SHP77 treated with DMSO at 0.1 percent for 48 hours (cell line): ENCODE data around the gene GDF2.

ENCODE experiments used
- DNase-seq: peaks from one replicate; lab custom pipeline; 2025; lab: John Stamatoyannopoulos, UW

GDF2 gene

DNA sequence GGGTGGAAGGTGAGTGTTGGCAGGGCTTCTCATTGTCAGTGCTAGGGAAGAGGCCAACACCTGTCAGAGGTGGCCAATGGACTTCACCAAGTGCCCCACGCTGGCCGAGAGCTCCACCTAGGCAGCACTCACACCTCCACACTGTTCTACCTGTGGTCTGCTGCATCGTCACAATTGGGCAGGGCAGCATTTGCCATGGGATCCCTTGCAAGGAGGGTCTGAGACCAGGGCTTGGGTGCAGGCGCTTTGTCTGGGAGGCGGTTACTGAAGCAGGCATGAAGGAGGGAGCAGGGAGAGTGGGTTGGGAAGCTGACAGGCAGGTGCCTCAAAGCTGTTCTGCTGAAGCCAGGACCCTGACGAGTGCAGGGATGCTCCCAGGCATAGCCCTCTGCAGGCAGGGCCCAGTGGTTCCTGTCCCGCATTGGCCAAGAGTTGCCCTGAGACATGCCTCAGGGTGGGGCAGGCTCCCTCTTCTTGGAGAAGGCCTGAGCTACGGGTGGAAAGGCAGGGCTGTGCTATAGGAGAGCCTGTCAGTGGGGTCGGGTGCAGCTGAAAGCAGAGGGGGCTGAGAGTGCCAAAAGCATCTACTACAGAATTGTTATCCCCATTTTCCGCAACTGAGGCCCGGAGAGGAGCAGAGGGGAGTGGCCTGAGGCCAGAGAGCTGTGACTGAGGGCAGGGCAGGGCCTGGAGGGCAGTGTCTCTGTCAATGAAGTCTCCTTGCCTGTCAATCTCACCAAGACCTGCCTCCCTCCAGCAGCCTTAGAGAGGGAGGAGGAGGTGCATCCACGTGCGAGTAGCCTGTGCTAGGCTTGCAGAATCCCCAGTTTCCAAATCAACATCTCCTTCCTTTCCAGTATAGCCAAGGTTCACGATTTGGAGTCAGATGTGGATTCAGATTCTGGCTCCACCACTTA lies 29.9 kb downstream of the GDF2 start:
- no peak for DNase-seq

DNA sequence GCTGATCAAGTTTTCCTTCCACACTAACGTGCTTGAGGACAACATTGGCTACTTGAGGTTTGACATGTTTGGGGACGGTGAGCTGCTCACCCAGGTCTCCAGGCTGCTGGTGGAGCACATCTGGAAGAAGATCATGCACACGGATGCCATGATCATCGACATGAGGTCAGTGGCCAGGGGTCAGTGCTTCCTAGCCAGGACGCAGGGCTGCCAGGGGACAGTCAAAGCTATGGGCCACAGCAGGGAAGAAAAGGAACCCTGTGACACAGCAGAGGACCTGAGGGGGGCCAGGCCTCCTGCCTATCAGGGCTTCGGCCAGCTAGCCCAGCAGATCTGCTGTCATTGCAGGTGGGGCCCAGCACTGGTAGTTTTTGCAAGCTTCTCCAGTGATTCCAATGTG lies 31.1 kb downstream of the GDF2 start:
- DNase-seq, result no peak

- DNase-seq, result no peak
Measured at GRCh38 chr10:47354165-47354564, 31.9 kb downstream of the GDF2 start.

- no peak for DNase-seq
Measured at GRCh38 chr10:47354900-47355299, 32.6 kb downstream of the GDF2 start.

DNA sequence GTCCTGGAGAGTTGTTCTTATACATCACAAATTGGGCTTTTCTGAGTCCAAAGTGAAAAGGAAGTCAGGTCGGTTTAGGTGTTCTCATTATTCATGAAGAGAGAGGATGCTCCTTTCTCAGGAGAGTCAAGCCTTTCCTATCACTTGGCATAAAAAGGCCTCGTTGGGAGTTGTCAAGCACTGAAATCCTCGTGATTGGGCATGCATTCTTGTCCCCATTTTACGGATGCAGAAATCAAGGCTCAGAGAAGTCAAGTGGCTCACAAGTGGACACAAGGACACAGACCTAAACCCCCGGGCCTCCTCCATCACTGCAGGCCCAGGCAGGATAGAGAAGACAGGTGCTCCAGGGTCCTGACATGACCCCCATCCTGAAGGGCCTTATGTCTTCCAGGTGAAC lies 34.5 kb downstream of the GDF2 start:
- no peak for DNase-seq

GRCh38 chr10:47357131-47357582 lies 34.9 kb downstream of the GDF2 start:
- DNase-seq, result no peak

- no peak for DNase-seq
Measured at GRCh38 chr10:47357911-47358310, 35.7 kb downstream of the GDF2 start.

- DNase-seq, result no peak
Measured at GRCh38 chr10:47358457-47358856, 36.2 kb downstream of the GDF2 start.

- DNase-seq, result no peak
Measured at GRCh38 chr10:47359101-47359500, 36.8 kb downstream of the GDF2 start.

DNA sequence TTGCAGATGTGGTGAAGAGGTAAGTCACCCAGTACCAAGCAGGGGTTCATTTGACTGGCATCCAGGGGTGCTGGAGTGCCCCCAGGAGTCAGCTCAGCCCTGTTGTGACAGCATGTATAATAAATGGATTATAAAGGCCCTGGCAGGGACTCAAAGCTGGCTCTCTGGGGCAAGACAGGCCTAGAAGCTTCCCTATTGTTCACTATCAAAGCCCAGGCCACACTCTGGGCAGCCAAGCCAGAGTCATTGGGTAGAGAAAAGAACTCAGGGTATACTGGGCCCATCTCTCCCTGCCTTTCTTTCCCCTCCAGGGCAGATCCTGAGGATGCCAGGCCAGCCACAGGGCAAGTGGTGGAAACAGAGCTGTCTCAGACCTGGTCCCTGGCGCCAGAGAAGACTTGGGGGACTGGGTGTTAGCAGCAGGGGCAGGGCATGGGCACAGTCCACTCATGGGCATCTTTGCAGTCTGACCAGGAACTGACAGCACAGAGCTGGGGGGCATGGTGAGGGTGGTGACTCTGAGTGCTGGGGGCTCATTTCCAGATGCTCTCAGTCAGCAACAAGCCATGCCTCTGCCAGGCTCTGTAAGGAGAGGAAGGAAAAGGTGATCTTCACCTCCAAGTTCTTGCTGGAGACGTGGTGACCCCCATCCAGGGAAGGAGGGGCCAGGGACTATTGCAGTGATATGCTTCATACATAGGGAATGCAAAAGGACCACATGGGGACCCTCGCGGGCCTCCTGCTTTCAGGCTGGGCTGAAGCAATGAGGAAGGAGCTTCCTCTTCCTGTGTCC lies 37.6 kb downstream of the GDF2 start:
- no peak for DNase-seq

GRCh38 chr10:47360419-47361040 lies 38.3 kb downstream of the GDF2 start:
- DNase-seq, result no peak

DNA sequence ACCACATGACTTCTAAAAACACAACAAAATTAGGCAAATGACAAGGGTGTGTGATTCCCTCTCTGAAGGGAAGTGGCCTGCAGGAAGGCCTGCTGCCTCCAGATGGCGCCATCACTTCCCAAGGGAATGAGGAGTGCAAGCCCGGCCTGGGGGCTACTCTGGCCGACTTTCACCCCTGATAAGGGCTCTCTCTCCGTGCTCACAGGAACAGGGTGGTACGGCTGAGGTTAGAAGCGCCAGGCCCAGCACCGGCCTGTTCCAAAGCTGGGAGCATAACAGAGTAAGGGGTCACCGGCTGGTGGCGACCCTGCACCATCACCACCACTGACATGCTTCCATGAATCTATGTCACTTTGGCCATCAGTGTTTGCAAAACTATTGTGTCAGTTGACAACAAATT lies 39.0 kb downstream of the GDF2 start:
- DNase-seq, result no peak

GRCh38 chr10:47362199-47362598 lies 39.9 kb downstream of the GDF2 start:
- DNase-seq, result no peak

- DNase-seq, result no peak
Measured at GRCh38 chr10:47363781-47364180, 41.5 kb downstream of the GDF2 start.

GRCh38 chr10:47364366-47364765 lies 42.1 kb downstream of the GDF2 start:
- no peak for DNase-seq

GRCh38 chr10:47364911-47365310 lies 42.7 kb downstream of the GDF2 start:
- DNase-seq, result no peak

DNA sequence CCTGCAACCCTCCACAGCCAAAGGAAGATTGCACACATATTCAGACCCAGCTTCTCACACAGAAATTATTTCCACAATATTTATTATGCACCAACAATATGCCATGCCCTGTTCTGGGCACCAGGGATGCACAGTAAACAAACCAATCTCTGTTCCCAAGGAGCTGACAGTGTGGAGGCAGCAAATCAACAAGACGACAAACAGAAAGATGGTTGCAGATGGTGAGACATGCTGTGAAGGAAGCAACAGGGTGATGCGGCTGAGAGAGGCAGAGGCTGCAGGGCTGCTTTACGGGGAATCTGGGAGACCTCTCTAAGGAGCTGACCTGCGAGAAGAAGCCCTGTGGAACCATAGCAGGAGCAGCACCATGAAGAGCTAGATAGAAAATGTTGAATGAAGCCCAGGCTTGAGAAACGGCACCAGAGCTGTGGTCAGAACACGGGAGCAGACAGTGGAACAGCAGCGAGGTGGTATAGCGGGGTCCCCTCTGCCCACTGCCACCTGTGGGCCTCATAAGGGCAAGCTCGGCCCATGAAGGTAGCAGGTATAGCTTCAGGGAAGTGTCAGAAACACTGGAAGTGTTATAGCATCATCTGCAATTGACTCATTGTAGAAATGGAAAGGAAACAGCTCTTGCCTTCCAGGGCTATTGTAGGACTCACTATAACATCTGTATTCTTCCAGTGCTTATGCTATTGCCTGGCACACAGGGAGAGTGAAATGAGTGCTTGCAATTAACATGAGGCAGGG lies 43.4 kb downstream of the GDF2 start:
- DNase-seq, result no peak

DNA sequence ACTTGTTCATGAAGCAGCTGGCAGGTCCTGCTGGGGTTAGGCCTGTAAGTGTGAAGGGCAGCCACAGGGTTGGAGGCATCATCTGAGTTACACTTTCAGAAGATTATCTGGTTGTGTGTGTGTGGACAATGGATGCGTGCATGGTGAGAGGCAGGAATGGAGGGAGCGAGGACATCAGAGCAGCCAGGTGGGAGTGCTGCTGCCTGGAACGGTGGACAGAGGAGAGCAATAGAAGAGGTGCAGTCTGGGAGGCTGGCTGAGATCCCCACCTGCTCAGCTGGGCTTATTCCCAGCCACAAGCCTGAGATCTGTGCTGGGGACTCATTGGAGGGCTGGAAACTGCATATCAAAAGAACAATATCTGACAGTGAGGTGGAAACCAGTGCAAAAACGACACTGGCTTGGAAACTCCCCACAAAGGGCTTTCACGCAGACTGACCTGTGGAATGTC lies 44.0 kb downstream of the GDF2 start:
- DNase-seq, result no peak

DNA sequence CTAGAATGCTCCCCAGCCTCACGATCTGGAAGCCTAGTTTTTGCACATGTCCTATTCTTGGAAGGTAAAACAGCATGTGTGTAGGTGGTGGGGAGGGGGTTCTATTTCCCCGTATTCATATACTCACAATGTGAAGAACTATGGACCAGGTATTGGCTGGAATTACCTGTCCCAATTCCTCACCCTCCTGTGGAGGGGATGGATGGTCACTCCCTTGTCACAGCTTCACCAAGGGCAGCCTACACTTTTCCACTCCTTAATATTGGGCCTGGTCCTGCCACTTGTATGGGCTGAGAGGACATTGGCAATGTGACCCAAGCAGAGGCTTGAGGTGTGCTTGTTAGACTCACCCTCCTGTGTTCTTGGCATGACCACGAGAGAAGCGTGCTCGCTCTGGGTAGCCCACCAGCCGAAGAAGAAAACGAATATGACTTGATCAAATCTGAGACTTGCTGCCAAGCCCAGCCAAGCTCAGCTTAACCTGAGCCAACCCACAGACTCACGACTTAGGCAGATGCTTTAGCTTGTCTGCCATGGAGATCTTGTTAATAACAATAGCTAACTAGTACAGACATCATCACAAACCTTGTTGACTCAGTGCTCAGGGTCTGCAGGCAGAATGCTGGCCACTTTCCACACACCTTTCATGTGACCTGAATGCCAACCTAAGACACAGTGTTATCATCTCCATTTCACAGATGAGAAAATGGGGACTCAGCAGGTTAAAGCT lies 44.6 kb downstream of the GDF2 start:
- DNase-seq, result no peak

GRCh38 chr10:47367646-47368045 lies 45.4 kb downstream of the GDF2 start:
- DNase-seq, result no peak
